NCI-H2171 (cell line): ENCODE results near the gene OPA3.

Experiments
- DNase-seq: peaks from one replicate; lab custom pipeline; 2025; lab: John Stamatoyannopoulos, UW

Gene OPA3

DNA sequence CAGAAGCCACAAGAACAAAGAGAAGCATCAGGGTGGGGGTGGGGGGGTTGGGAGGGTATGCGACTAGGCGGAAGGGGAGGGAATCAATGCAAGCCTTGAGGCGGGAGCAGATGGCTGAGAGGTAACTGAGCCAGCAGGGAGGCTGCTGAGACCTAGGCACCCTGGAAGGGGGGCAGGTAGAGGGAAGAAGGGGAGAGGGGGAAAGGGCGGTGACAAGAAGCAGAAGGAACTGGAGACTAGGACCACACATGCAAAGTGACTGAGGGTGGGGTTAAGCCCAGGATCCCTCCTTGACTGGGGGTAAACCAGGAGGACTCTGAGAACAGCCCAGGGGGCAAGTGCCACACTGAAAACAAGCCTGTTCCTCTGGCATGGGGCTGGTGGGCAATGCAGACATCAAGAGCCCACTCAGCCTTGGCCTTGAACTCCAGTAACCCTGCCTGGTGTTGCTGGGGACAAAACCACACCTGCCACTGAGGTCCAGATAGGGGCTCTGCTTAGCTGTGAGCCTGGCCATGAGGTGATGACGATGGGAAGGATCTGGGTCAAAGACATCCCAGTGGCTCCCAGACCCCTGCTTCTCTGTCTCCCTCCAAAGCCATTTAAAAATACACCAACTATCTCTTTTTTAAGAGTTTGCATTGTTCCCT, 20.3 kb downstream of the OPA3 start:
- peak; percentile 81 for DNase-seq

DNA sequence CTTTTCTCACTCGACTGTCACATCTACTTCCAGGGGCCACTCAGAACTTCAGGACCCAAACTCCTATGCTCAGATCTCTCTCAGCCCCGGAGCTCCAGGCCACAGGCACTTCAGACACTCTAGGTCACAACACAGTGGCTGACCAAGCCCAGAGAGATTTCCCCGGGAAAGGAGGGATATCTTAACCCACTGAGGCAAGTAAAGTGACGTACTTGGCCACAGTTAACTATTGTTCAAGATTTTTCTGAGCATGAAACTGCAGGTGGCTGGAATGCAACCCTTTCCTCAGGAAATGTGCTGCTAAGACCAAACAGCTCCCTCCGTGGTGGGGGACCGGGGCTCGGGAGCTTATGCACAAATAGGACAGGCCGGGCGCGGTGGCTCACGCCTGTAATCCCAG, 23.9 kb downstream of the OPA3 start:
- no peak for DNase-seq

GRCh38 chr19:45560038-45560437, 24.6 kb downstream of the OPA3 start:
- DNase-seq = no peak

- DNase-seq = no peak
Measured at GRCh38 chr19:45558399-45558878, 26.2 kb downstream of the OPA3 start.

- DNase-seq = no peak
Measured at GRCh38 chr19:45556835-45557234, 27.8 kb downstream of the OPA3 start.

- no peak for DNase-seq
Measured at GRCh38 chr19:45554481-45554880, 30.1 kb downstream of the OPA3 start.

DNA sequence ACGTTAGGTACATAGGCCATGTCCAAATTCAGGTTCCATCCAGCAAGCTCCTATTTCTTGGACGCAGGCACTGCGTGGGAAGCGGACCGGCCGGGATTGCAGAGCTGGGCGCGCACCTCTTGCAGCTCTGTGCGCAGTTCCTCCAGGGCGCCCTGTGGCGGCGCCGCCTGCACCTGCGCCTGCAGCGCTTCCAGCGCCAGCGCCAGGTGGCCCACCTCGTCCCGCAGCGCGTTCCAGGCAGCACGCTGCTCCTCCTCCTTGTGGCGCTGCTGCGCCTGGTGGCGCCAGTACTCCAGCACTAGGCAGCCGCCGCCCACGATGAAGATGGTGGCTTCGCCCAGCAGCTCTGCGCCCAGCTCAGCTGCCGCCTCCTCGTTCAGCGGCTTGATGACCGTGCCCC, 31.1 kb downstream of the OPA3 start:
- no peak for DNase-seq

DNA sequence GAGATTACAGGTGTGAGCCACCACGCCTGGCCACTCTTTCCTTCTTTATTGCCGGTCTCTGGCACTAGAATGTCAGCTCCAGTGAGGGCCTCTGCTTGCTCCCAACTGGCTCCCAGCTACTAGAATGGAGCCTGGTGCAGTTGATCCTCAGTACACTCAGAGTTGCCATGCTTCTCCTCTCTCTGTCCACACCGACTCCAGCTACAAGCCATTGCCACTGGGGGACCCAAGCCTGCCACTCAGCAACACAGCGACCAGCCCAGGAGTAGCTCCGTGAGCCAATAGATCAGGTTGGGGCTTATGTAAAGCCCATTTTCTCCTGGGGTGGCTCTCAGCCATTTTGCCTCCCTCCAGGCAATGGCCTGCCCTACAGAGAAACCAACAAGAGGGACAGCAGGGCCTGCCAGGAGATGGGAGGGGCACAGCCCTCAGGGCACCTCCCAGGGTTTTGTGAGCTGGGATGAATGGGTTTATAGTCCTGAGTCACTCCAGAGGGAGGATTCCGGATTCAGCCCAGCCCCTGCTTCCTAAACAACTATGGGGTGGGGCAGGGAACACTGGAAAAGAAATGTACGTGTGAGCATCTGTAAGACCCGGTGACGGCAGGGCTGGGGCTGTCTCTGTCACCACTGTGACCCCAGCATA, 36.5 kb downstream of the OPA3 start:
- no peak for DNase-seq

GRCh38 chr19:45547211-45547770, 37.3 kb downstream of the OPA3 start:
- no peak for DNase-seq

DNA sequence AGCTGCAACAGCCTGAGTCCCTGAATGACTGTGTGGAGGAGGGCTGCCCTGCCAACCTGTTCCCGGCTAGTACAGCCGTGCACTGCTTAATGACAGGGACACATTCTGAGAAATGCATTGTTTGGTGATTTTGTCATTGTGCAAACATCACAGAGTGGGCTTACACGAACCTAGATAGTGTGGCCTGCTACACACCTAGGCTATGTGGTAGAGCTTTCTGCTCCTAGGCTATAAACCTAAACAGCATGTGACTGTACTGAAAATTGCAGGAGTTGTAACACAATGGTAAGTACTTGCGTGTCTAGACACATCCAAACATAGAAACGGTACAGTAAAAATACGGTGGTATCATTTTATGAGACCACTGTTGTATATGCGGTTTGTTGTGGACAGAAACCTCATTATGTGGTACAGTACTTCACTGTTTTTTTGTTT, 42.4 kb downstream of the OPA3 start:
- DNase-seq = no peak

- DNase-seq = no peak
Measured at GRCh38 chr19:45539459-45539858, 45.1 kb downstream of the OPA3 start.

- DNase-seq = no peak
Measured at GRCh38 chr19:45531349-45531748, 53.3 kb downstream of the OPA3 start.

GRCh38 chr19:45529420-45529785, 55.2 kb downstream of the OPA3 start:
- peak; percentile 34 for DNase-seq

DNA sequence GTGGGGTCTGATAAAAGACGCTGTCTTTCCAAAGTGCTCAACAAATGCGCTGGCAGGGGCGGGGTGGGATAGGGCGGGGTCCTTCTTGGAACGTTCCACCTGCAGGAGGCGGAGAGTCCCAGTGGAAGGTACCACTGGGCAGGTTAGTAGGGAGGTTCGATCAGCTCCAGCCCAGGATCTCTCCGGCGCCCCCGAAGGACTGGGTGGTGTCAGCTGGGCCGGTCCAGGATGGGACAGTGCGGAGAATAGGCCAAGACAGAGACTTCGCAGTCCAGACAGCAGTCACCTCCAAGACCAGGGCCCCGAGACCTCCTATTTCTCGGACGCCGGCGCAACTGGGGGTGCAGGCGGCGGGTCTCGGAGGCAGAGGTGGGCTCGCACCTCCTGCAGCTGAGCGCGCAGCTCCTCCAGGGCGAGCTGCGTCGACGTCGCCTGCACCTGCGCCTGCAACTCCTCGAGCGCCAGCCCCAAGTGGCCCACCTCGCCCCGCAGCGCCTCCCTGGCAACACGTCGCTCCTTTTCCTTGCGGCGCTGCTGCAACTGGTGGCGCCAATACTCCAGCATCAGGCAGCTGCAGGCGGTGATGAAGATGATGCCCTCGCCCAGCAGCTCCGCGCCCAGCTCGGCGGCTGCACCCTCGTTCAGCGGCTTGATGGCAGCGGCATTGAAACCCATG, 55.7 kb downstream of the OPA3 start:
- peak; percentile 77 for DNase-seq

GRCh38 chr19:45528149-45528743, 56.4 kb downstream of the OPA3 start:
- DNase-seq = no peak

DNA sequence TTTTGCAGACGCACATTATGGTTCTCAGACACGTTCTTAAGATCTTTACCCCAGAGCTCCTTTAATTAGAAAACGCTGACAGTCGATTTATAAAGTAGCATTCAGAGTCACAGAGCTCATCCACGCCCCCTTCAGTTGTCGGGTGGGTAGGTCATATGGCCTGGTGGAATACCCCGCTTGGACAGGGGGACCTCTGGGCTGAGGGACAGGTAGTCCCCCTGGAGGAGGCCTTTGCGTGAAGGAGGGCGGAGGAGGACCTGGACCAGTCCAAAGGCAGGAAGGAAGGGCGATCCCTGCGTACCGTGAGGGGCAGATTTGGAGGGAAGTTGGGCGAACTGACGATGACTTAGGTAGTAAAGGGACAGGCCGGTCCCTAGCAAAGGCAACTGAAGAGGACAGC, 56.9 kb downstream of the OPA3 start:
- no peak for DNase-seq

GRCh38 chr19:45526971-45527370, 57.6 kb downstream of the OPA3 start:
- DNase-seq = no peak

GRCh38 chr19:45526143-45526542, 58.5 kb downstream of the OPA3 start:
- peak; percentile 70 for DNase-seq

- no peak for DNase-seq
Measured at GRCh38 chr19:45524575-45525129, 60.0 kb downstream of the OPA3 start.

DNA sequence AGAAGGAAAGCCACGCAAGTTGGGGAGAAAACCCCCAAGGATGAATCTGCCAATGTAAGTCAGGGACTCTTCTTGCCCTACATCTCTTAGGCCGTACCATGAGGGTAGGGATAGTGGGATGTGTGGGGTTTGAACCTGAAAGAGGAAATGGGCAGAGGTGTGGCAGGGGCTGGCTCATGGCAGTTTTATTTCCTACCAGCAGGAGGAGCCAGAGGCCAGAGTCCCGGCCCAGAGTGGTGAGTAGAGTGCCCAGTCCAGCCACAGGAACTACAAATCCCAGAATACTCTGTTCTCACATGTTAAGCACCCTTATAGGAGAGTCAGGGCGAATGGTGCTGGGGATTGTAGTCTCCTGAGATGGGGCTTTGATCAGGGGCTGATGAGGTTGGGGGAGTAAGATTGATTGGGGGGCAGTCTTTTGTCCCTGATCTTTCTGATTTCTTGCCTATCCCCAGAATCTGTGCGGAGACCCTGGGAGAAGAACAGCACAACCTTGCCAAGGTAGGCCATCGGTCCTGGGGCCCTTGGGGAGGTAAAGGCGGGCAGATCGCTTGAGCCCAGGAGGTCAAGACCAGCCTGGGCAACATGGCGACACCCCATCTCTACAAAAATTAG, 60.9 kb downstream of the OPA3 start:
- DNase-seq = peak; percentile 57

- no peak for DNase-seq
Measured at GRCh38 chr19:45522010-45522941, 62.3 kb downstream of the OPA3 start.
